ENCODE data around the gene HCK.

HCK gene

DNA sequence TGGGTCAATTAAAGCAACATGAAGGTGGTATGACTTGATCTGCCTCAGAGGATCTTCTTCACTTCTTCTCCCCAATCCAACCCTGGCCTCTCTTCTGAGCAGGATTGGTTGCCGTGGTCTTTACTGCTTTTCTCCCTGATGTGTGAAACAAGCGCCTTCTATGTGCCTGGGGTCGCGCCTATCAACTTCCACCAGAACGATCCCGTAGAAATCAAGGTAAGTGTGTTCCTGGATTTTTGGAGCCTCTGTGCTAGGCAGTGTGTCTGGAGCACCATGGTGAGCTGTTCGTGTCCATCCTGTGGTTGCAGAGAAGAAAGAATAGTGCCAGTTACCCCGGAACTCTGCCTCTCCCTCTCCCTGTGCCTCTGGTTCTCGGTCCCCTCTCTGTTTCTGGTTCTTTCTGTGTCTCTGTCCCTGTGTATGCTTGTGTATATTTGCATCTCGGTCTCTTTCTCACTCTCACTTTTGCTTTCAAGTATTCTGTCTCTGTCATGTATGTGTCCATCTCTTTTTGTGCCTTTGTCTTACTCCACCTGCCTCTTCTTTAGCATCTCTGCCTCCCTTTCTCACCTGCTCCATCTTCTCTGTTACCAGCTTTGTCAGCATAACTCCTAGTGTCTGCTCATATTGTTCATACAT, 81.0 kb downstream of the HCK start:
- DNase-seq: no peak

DNA sequence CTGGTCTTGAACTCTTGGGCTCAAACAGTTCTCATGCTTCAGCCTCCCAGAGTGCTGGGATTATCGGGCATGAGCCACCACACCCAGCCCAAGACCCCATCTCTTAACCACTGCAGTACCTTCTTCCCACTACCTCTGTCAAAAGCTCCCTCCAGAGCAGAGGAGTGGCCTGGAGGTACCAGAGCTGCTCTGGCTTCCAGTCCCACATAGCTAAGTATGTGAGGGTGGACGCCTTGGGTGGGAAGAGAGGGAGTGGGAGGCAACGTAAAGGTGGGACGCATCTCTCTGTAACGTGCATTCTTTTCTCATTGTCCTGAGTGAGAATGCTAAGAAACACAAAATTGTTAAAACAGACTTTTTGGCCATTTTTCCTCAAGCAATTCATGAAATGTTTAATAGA, 82.0 kb downstream of the HCK start:
- no peak for DNase-seq

GRCh38 chr20:32135983-32136515, 84.0 kb downstream of the HCK start:
- DNase-seq: no peak

GRCh38 chr20:32138921-32139320, 86.9 kb downstream of the HCK start:
- no peak for DNase-seq

GRCh38 chr20:32139947-32140346, 87.9 kb downstream of the HCK start:
- DNase-seq: no peak

GRCh38 chr20:32140603-32141002, 88.6 kb downstream of the HCK start:
- no peak for DNase-seq

DNA sequence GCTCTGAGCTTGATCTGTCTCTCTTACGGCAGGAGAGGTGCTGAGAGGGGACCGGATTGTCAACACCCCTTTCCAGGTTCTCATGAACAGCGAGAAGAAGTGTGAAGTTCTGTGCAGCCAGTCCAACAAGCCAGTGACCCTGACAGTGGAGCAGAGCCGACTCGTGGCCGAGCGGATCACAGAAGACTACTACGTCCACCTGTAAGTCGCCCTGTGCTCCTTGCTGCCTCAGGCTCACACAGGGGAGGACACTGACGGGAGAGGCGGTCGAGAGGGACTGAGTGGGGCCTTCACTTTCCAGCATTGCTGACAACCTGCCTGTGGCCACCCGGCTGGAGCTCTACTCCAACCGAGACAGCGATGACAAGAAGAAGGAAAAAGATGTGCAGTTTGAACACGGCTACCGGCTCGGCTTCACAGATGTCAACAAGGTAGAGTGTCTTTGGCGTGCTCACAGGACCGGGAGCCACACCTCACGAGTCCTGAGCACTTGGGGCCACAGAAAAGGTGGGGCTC, 89.5 kb downstream of the HCK start:
- DNase-seq: no peak

- DNase-seq: no peak
Measured at GRCh38 chr20:32142088-32142487, 90.0 kb downstream of the HCK start.

DNA sequence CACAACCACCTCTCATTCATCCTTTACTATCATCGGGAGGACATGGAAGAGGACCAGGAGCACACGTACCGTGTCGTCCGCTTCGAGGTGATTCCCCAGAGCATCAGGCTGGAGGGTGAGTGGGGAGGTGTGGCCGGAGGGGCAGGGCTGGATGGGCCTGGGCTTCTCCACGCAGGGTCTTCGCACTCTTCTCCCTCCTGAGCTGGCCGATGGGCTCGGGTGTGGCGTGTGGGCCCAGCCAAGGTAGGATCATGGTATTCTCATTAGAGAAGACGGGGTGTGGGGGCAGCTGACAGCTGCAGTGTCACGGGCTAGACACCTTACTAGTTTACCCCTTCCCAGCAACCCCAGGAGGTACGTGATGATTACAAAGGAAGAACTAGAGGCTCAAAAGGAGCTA, 90.9 kb downstream of the HCK start:
- no peak for DNase-seq

- no peak for DNase-seq
Measured at GRCh38 chr20:32144898-32145662, 93.0 kb downstream of the HCK start.

DNA sequence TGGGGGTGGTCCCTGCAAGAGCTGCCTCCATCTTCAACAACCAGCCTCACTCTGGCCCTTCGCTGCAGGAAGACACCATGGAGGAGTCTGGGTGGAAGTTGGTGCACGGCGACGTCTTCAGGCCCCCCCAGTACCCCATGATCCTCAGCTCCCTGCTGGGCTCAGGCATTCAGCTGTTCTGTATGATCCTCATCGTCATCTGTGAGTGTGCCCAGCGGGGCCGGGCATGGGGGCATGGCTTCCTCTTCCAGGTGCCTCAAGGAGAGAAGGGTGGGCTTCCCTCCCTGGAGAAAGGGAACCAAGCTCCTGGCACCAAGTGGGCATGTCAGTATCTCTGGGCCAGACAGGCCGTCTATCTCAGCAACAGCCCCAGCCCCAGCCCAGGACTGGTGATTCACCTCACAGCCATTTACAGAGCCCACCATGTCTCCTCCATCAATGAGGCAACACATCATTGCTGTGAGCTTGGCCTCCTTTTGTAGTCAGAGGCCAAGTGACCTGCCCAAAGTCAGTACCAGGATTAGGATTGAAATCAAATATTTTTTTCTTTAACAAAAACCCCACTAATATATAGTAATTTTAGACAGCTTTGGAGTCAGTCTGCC, 97.6 kb downstream of the HCK start:
- DNase-seq: no peak

GRCh38 chr20:32150291-32150848, 98.3 kb downstream of the HCK start:
- DNase-seq: no peak

Data from activated CD4-positive, alpha-beta T cell treated with anti-CD3 and anti-CD28 coated beads for 1 hour (primary cell).